BE2C (cell line): ENCODE measurements around the gene TP53I11.

Experiments
- DNase-seq: peaks from one replicate; pipeline ENCODE4 v3.0.0-alpha.2; 2020
- H3K27me3 ChIP-seq: fragments of 250-450 bp; sonication (Bioruptor Pico); 2 replicates; pipeline ENCODE4 v1.5.1; 2020; ENCODE audit warnings: mild to moderate bottlenecking
- H3K36me3 ChIP-seq: fragments of 250-450 bp; sonication (Bioruptor Pico); 2 replicates; pipeline ENCODE4 v1.5.1; 2020; ENCODE audit warnings: mild to moderate bottlenecking
- H3K4me1 ChIP-seq: fragments of 250-450 bp; sonication (Bioruptor Pico); 2 replicates; pipeline ENCODE4 v1.5.1; 2020
- H3K4me3 ChIP-seq: 2 replicates; pipeline ENCODE4 v1.5.1; 2011; ENCODE audit warnings: low read depth, low read length
- H3K9me3 ChIP-seq: fragments of 250-450 bp; sonication (Bioruptor Pico); 2 replicates; pipeline ENCODE4 v1.5.1; 2020
- CTCF ChIP-seq: IDR thresholded peaks from 2 replicates; pipeline ENCODE4 v1.5.1; 2012; ENCODE audit warnings: mild to moderate bottlenecking, low read depth, low read length

Gene TP53I11

GRCh38 chr11:44982496-44983062 is 31.9 kb upstream of the TP53I11 start:
- Histone ChIP-seq H3K36me3 (no peaks in the 10 kb centered on the region), H3K4me1 (no peaks in the 10 kb centered on the region), H3K4me3 (no peak overlapping the region), H3K27me3 (no peaks in the 10 kb centered on the region), H3K9me3 (no peaks in the 10 kb centered on the region)
- DNase-seq = no peak
- TF ChIP-seq CTCF = no peak

- no peak for DNase-seq
- Histone ChIP-seq H3K4me1 (no peaks in the 10 kb centered on the region), H3K27me3 (no peaks in the 10 kb centered on the region), H3K36me3 (no peaks in the 10 kb centered on the region), H3K4me3 (no peak overlapping the region), H3K9me3 (no peaks in the 10 kb centered on the region)
- TF ChIP-seq CTCF = no peak
Measured at GRCh38 chr11:44980533-44981427, 30.1 kb upstream of the TP53I11 start.

GRCh38 chr11:44979543-44980399 is 29.1 kb upstream of the TP53I11 start:
- Histone ChIP-seq H3K4me1 (no peaks in the 10 kb centered on the region), H3K36me3 (no peaks in the 10 kb centered on the region), H3K27me3 (no peaks in the 10 kb centered on the region), H3K4me3 (no peak overlapping the region), H3K9me3 (no peaks in the 10 kb centered on the region)
- TF ChIP-seq CTCF = no peak
- DNase-seq = no peak

GRCh38 chr11:44978961-44979331 is 28.3 kb upstream of the TP53I11 start:
- H3K27me3 ChIP-seq = no peaks in the 10 kb centered on the region
- no peaks in the 10 kb centered on the region for H3K36me3 ChIP-seq
- no peaks in the 10 kb centered on the region for H3K4me1 ChIP-seq
- no peaks in the 10 kb centered on the region for H3K9me3 ChIP-seq
- no peak for DNase-seq
- no peak for TF ChIP-seq CTCF
- no peak overlapping the region for H3K4me3 ChIP-seq

- no peaks in the 10 kb centered on the region for H3K4me1 ChIP-seq
- H3K36me3 ChIP-seq = no peaks in the 10 kb centered on the region
- H3K4me3 ChIP-seq = no peak overlapping the region
- DNase-seq = no peak
- TF ChIP-seq CTCF = no peak
- no peaks in the 10 kb centered on the region for H3K9me3 ChIP-seq
- H3K27me3 ChIP-seq = no peaks in the 10 kb centered on the region
Measured at GRCh38 chr11:44978274-44978960, 27.7 kb upstream of the TP53I11 start.
